ENCODE measurements around the gene ASAH2B. TPM values are rescaled to one million over a fixed set of nuclear protein-coding genes. Genes with fewer than 3 reads are reported as not detected.

The ASAH2B gene
- total RNA-seq, 1 experiment from 2014 or later = 3.8 TPM

DNA sequence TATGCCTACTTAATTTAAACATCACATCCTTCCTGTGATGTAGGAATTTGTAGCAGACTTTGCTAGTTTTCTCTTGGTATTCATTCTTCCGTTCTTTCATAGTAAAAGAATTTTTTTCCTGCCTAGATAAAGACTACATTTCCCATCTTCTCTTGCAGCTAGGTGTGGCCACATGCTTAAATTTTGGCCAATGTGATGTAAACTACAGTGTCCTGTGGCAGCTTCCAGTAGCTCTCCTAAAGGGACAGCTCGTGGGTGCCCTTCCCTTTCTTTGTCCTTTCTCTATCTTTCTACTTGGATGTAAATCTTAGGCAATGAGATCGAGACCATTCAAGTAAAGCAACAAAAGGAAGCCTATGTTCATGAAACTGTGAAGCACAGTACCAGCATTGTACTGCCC is 58.6 kb downstream of the ASAH2B start:
- Histone ChIP-seq H3K4me2 (no peak overlapping the region), H4K20me1 (ENCODE audit: insufficient read depth) (no peaks in the 10 kb centered on the region), H3K4me1 (replicated peaks; ENCODE audit: insufficient read depth) (no peaks in the 10 kb centered on the region), H3K27me3 (ENCODE audit: insufficient read depth, low read depth) (no peaks in the 10 kb centered on the region), H3K27ac (no peak overlapping the region), H3K9me3 (ENCODE audit: insufficient read depth, low read depth) (no peaks in the 10 kb centered on the region), H3K36me3 (ENCODE audit: low read depth) (no peaks in the 10 kb centered on the region), H3K79me2 (ENCODE audit: low read depth) (no peaks in the 10 kb centered on the region), H3F3A (ENCODE audit: insufficient read depth, low read depth) (no peaks in the 10 kb centered on the region), H3K9me2 (ENCODE audit: insufficient read depth) (no peaks in the 10 kb centered on the region), H2AFZ (no peak overlapping the region), H3K4me3 (no peak overlapping the region)
- no peak for DNase-seq
- intact Hi-C loops (cut with micrococcal nuclease; ENCODE audit: unreplicated experiment) = no loop called here
- no peak for TF ChIP-seq EZH2 (IDR thresholded peaks at IDR 0.05; ENCODE audit: low read depth)
- TF ChIP-seq, protein P1, sequence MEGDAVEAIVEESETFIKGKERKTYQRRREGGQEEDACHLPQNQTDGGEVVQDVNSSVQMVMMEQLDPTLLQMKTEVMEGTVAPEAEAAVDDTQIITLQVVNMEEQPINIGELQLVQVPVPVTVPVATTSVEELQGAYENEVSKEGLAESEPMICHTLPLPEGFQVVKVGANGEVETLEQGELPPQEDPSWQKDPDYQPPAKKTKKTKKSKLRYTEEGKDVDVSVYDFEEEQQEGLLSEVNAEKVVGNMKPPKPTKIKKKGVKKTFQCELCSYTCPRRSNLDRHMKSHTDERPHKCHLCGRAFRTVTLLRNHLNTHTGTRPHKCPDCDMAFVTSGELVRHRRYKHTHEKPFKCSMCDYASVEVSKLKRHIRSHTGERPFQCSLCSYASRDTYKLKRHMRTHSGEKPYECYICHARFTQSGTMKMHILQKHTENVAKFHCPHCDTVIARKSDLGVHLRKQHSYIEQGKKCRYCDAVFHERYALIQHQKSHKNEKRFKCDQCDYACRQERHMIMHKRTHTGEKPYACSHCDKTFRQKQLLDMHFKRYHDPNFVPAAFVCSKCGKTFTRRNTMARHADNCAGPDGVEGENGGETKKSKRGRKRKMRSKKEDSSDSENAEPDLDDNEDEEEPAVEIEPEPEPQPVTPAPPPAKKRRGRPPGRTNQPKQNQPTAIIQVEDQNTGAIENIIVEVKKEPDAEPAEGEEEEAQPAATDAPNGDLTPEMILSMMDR (conservative IDR thresholded peaks at IDR 0.05) = no peak
- no TSS peak for BruUV-seq (replicated peaks)
- POLR2A ChIA-PET (ENCODE audit: unreplicated experiment) = no interaction called here
- CTCF ChIA-PET = no interaction called here

DNA sequence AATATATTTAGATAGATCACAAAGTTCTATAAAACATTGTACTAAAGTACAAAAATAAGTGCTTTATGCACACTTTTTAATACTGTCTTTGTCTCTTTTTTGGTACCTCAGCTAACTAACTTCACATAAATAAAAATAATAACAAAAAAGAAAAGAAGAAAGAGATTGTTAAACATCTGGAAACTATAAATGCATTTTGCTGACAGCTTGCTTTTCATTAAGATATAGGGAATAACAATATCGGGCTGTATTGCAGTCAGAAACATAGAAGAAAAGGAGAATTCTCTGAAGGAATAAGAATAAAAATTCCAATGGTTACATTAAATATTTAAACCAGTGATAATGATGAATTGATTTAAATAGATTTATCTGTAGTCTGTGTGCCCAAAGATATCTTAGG is 59.9 kb downstream of the ASAH2B start:
- no peak overlapping the region for H3K4me2 ChIP-seq
- ChIA-PET CTCF (no interaction called here), POLR2A (ENCODE audit: unreplicated experiment) (interaction anchor here (0.6 kb wide), 1 partner anchor 1071 kb away, joined by 3 read pairs; no protein-coding TSS in a partner anchor)
- no peaks in the 10 kb centered on the region; the same call in 1 of the 2 replicates for H4K20me1 ChIP-seq (ENCODE audit: insufficient read depth)
- no peaks in the 10 kb centered on the region for H3K4me1 ChIP-seq (replicated peaks; ENCODE audit: insufficient read depth)
- no peaks in the 10 kb centered on the region for H3K79me2 ChIP-seq (ENCODE audit: low read depth)
- no peaks in the 10 kb centered on the region for H3K36me3 ChIP-seq (ENCODE audit: low read depth)
- H3K27ac ChIP-seq = no peak overlapping the region
- BruUV-seq (replicated peaks) = no TSS peak
- intact Hi-C loops (cut with micrococcal nuclease; ENCODE audit: unreplicated experiment) = no loop called here
- no peak for TF ChIP-seq EZH2 (IDR thresholded peaks at IDR 0.05; ENCODE audit: low read depth)
- TF ChIP-seq, protein P1 (conservative IDR thresholded peaks at IDR 0.05) = no peak
- no peaks in the 10 kb centered on the region for H3F3A ChIP-seq (ENCODE audit: insufficient read depth, low read depth)
- H3K9me2 ChIP-seq (ENCODE audit: insufficient read depth) = no peaks in the 10 kb centered on the region
- no peak overlapping the region for H3K4me3 ChIP-seq
- no peaks in the 10 kb centered on the region for H3K27me3 ChIP-seq (ENCODE audit: insufficient read depth, low read depth)
- H3K9me3 ChIP-seq (ENCODE audit: insufficient read depth, low read depth) = no peaks in the 10 kb centered on the region; the same call in 1 of the 2 replicates
- DNase-seq = no peak
- no peak overlapping the region for H2AFZ ChIP-seq

DNA sequence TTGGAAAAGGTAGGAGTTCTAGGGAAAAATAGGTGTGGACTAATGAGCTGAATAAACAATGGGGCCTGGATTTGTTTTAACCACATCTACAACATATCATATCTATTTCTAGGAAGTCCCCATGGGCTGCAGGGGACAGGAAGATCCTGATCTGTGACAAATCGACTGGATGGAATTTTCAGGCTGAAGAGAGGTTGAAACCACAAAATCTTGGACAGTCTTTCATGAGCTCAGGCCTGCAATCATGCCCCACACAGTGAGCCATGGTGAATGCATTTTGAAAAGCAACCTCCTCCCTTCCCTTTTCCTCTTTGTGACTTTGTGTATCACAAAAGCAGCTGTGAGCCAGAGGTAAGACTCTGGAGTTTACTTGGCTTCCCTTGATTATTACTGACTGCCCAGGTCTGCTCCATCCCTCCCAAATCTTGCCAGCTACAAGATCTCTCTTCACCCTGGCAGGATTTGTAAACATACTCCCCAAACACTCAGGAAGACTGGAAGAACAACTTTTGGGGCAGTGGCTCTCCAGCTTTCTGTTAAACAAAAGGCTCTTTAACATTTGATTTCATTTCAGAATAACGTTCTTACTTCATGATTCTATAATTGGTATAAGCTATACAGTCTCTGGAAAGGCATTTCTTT is 66.4 kb downstream of the ASAH2B start:
- Histone ChIP-seq H3K36me3 (ENCODE audit: low read depth) (no peaks in the 10 kb centered on the region), H3K4me2 (no peak overlapping the region), H3K79me2 (ENCODE audit: low read depth) (no peaks in the 10 kb centered on the region), H3K27ac (no peak overlapping the region), H3K9me3 (ENCODE audit: insufficient read depth, low read depth) (no peaks in the 10 kb centered on the region; the same call in 1 of the 2 replicates), H2AFZ (no peak overlapping the region), H3K9me2 (ENCODE audit: insufficient read depth) (no peaks in the 10 kb centered on the region), H3F3A (ENCODE audit: insufficient read depth, low read depth) (no peaks in the 10 kb centered on the region), H3K27me3 (ENCODE audit: insufficient read depth, low read depth) (no peaks in the 10 kb centered on the region), H3K4me1 (replicated peaks; ENCODE audit: insufficient read depth) (no peaks in the 10 kb centered on the region), H3K4me3 (no peak overlapping the region), H4K20me1 (ENCODE audit: insufficient read depth) (no peaks in the 10 kb centered on the region; the same call in 1 of the 2 replicates)
- TF ChIP-seq, protein P1 (conservative IDR thresholded peaks at IDR 0.05) = no peak
- TF ChIP-seq EZH2 (IDR thresholded peaks at IDR 0.05; ENCODE audit: low read depth) = no peak
- POLR2A ChIA-PET (ENCODE audit: unreplicated experiment) = interaction anchor here (0.6 kb wide), 2 partner anchors 112 to 527 kb away, joined by 3 read pairs; no protein-coding TSS in a partner anchor
- no peak for DNase-seq
- CTCF ChIA-PET = no interaction called here
- intact Hi-C loops (cut with micrococcal nuclease; ENCODE audit: unreplicated experiment) = loop anchor here (10.0 kb wide), 1 partner anchor 129 kb away; no protein-coding TSS in a partner anchor
- BruUV-seq (replicated peaks) = no TSS peak

Measured in PC-9 (cell line).